Measurements from ENCODE around the gene UMODL1.

UMODL1 gene

GRCh38 chr21:42038393-42038792, 32.7 kb upstream of the UMODL1 start:
- no peak for DNase-seq (ENCODE audit: insufficient read length, low spot score)

DNA sequence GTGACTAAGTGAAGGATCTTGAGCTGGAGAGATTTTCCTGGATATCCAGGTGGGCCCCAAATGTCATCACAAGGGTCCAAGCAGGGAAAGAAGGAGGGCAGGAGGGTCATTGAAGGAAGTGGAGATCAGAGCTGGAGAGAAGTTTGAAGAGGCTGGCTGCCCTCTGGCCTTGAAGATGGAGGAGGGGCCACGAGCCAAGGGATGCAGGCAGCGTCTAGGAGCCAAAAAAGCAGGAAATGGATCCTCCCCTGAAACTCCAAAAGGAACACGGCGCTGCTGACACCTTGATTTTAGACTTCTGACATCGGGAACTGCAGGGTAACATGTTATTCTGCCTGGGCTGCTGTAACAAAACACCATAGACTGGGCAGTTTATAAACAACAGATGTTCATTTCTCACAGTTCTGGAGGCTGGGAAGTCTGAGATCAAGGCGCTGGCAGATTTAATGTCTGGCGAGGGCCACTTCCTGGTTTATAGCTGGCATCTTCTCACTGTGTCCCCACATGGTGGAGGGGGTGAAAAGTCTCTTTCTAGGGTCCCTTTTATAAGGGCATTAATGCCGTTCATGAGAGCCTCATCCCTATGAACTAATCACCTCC, 32.2 kb upstream of the UMODL1 start:
- DNase-seq (ENCODE audit: insufficient read length, low spot score) (no peak), FAIRE-seq (no peak)

More at GRCh38 chr21:42038393-42038792, 32.7 kb upstream of the UMODL1 start:
- FAIRE-seq = no peak

DNA sequence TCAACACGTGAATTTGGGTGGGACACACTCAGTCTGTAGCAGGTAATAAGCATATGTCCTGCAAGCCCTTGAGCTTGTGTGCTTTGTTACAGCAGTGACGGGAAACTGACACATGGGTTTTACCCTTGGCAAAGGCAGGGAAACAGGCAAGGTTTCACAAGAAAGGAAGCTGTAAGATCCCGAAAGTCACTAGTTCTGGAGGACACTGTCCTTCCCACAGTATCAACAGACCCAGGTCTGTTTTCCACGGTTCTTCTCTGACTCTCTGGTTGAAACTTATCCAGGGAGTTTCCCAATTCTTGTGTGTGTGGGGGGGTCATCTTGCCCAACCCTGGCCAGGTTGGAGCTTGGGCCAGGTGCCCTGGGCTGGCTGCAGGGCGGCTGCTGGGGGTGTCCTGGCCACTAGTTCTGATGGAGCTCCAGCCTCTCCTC, 31.6 kb upstream of the UMODL1 start:
- no peak for FAIRE-seq
- no peak for DNase-seq (ENCODE audit: insufficient read length, low spot score)

GRCh38 chr21:42039911-42040351, 31.2 kb upstream of the UMODL1 start:
- FAIRE-seq (no peak), DNase-seq (ENCODE audit: insufficient read length, low spot score) (peak; percentile 53)

- DNase-seq (ENCODE audit: insufficient read length, low spot score) (peak; percentile 97), FAIRE-seq (peak; percentile 95)
These were observed 30.5 kb upstream of the UMODL1 start for GRCh38 chr21:42040411-42041180.

DNA sequence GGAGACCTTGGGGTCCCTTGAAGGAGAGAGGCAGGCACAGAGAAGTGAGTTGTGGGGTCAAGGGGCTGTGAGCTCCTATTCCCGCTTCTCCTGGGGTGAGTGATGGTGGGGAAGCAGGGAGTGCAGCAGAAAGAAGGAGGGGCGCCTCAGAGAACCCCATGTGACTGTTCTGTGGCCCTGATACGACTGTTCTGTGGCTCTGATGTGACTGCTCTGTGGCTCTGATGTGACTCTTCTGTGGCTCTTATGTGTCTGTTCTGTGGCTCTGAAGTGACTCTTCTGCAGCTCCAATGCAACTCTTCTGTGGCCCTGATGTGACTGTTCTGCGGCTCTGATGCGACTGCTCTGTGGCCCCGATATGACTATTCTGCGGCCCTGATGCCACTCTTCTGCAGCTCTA, 29.9 kb upstream of the UMODL1 start:
- FAIRE-seq (no peak), DNase-seq (ENCODE audit: insufficient read length, low spot score) (no peak)

DNA sequence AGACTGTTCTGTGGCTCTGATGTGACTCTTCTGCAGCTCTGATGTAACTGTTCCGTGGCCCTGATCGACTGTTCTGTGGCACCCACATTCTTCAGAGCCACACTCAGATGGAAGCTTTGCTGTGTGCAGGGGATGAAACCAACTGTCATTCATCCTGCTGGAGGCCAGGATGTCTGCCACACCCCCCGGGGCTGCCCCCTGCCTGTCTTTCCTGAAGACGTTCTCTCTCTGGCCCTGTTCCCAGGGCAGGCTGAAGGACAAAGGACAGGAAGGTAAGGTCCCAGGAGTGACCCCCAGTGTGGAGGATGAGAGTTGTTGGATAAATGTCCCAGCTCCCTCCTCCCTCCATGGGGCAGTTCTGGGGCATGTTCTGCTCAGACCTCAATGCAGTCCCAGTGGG, 29.4 kb upstream of the UMODL1 start:
- FAIRE-seq = no peak
- DNase-seq (ENCODE audit: insufficient read length, low spot score) = no peak

- FAIRE-seq = no peak
- DNase-seq (ENCODE audit: insufficient read length, low spot score) = no peak
These were observed 28.5 kb upstream of the UMODL1 start for GRCh38 chr21:42042651-42043050.

DNA sequence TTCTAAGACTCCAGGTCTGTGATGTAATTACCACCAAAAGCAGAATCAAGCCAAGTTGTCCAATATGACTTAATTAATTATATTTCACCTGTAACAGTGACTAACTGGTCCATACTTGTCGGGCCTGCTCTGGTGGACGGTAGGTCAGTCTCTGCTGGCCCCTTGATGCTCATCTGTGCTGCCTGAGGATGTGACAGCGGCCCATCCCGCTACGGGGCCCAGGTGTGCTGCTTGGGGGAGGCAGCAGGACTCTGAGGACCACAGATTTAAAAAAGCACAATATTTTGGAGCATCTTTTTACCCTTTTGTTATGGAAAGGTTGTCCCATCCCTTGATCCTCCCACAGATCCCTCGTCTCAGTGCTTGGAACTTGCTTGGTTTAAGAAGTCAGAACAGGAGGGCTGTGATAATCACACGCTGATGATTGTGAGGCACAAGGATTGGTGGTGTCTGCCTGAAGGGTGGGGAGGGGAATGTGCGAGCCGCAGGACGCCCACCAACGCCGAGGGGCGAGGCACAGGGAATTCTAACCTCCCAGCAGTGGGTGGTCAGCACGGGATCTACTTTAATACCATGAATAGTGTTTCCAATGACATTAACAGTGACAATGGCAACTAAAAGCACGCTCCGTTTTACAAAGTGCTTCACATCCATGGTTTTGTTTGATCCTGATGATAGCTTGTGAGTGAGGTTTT, 27.8 kb upstream of the UMODL1 start:
- no peak for FAIRE-seq
- DNase-seq (ENCODE audit: insufficient read length, low spot score) = no peak

DNA sequence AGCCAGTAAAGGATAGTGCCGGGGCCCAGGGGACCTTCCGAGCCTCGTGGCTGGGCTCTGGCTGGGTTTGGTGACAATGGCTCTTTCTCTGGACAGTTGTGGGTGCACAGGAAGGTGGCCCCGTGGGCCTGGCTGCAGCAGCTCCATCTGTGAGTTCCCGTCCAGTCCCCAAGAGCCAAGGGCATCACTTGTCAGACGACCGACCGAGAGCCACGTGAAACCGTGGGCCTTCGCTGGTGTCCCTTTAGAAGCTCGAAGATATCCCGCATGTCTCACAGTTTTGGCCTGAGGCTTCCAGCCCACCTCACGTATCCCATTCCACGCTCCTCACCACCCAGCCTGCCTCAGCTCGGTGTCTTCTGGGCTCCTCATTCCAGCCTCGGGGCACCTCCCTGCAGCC, 27.2 kb upstream of the UMODL1 start:
- no peak for FAIRE-seq
- no peak for DNase-seq (ENCODE audit: insufficient read length, low spot score)

- DNase-seq (ENCODE audit: insufficient read length, low spot score) (no peak), FAIRE-seq (no peak)
These were observed 26.1 kb upstream of the UMODL1 start for GRCh38 chr21:42044871-42045495.

GRCh38 chr21:42047821-42048613, 23.1 kb upstream of the UMODL1 start:
- FAIRE-seq (no peak), DNase-seq (ENCODE audit: insufficient read length, low spot score) (peak; percentile 47)

GRCh38 chr21:42048870-42049577, 22.1 kb upstream of the UMODL1 start:
- FAIRE-seq (no peak), DNase-seq (ENCODE audit: insufficient read length, low spot score) (no peak)

DNA sequence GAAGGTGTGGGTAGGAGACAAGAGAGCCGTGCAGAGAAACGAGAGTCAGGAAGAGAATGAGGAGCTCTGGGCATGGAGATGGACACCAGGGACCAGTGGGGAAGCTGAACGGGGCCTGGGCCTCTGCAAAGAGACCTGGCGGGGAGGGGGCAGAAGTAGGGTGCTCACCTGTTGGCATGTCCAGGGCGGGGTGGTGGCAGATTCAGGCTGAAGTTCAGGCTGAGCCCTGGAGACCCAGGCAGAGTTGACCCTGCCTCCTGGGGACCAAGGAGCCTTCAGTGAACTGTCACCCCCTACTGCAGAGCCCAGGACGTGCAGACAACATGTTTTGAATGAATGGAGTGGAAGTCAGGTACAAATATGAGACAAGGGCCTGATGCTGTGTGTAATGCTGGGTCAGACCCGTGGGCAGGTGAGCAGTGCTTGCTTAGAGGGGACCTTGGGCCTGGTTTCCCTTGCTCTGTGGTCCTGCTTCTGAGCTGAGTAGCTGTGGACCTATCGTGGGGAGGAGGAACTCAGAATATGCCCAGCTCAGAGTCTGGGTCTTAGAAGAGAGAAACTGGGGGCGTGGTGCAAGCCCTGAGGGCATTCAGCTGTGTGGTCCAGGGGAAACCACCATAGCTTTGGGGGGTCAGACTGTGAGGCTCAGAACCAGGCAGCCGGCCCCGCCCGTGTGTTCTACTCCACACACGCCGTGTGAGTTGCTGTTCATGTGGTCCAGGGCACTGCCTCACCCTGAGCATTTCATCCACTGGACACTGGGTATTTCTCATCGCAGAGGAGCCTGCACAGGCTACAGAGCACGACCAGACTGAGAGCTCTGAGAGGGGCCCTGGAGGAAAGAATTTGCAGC, 21.3 kb upstream of the UMODL1 start:
- DNase-seq (ENCODE audit: insufficient read length, low spot score) (no peak), FAIRE-seq (no peak)

DNA sequence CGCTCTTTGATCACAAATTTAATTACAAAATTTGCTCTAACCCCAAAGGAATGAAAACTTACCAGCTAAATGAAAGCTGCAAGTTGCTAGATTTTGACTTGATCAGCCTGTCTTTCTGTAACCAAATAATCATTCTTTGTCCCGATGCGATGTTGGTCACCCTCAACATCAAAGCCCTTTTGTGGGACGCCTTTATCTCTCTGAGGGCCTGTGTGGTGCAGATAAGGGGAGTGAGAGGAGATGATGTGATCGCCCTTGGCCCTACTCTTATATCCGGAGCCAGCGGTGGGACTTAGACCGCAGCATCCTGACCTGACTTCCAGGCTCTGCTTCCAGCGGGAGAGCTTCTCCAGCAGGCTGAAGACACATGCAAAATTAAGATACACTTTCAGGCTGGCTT, 19.3 kb upstream of the UMODL1 start:
- DNase-seq (ENCODE audit: insufficient read length, low spot score) = no peak
- no peak for FAIRE-seq

GRCh38 chr21:42055425-42055824, 15.7 kb upstream of the UMODL1 start:
- DNase-seq (ENCODE audit: insufficient read length, low spot score) (no peak), FAIRE-seq (no peak)

DNA sequence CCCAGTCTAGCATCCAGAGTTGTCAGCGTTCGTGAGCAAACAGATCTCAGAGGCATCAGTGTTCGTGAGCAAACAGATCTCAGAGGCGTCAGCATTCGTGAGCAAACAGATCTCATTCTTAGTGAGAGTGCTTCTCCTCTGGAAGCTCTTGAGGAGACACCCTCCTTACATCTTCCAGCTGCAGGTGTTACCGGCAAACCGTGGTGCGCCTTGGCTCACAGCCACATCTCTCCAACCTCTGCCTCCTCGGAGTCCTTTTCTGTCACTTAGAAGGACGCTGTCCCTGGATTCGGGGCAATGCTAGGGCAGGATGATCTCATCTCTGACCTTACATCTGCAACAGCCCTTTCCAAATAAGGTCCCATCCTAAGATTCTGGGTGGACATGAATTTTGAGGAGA, 14.6 kb upstream of the UMODL1 start:
- no peak for FAIRE-seq
- no peak for DNase-seq (ENCODE audit: insufficient read length, low spot score)

DNA sequence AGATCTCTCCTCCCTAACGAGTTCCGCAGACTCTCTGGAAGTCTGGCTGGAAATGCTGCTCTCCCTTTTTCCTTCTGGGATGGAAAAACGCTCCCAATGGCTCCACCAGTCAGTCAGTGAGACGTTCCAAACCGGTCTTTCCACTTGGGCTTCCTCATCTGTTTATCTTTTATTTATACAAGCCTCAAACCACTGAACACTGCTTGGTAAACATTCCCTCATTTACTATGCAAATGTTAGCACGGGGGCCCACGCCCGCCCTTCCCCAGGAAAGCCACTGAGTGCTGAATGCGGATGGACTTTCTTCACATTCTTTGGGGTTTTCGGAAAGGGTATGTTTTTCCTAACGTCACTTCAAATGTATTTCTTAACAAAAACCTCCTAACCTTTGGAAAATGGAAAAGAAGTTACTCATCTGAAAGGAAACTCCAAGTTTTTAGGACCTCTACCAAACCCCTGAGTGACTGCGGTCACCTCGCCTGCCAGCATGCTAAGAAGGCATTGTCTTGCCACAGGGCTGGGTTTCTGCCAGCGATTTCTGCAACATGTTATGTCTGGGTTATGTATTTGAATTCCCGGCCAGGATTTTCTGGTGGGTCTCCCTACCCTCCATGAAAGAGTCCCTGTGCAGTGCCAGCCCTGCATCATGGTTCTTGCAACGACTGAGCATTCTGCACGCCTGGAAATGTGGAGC, 14.0 kb upstream of the UMODL1 start:
- FAIRE-seq (no peak), DNase-seq (ENCODE audit: insufficient read length, low spot score) (no peak)
